ENCODE results near the gene SEPTIN10. TPM values are rescaled to one million over a fixed set of nuclear protein-coding genes. Genes with fewer than 3 reads are reported as not detected.

Gene SEPTIN10
- total and polyA plus RNA-seq, 2 experiments from 2014 or later = 52.3 to 85.1 TPM

- Mint-ChIP-seq H3K36me3 (ENCODE audit: low read depth) (peaks cover 20% of the 10 kb centered on the region; the same call in 2 of the 3 replicates), H3K27me3 (ENCODE audit: insufficient read depth, low read depth, poor library complexity) (peaks cover 3% of the 10 kb centered on the region), H3K27ac (no peak overlapping the region), H3K4me3 (no peak overlapping the region), H3K4me1 (no peaks in the 10 kb centered on the region), H3K9me3 (no peaks in the 10 kb centered on the region; the same call in 2 of the 3 replicates)
- no peak for DNase-seq (ENCODE audit: low spot score)
- H3K9me2 ChIP-seq (ENCODE audit: insufficient read depth) = no peaks in the 10 kb centered on the region
- no peaks in the 10 kb centered on the region for H3K27me3 ChIP-seq (ENCODE audit: insufficient read depth)
- TF ChIP-seq NANOG (IDR thresholded peaks at IDR 0.05; ENCODE audit: borderline replicate concordance) (no peak), CTCF (conservative IDR thresholded peaks at IDR 0.05; ENCODE audit: low read depth in 2 of 2) (peak in 1 of 2 experiments; percentile 20; a peak in 1 of 4 replicates)
- H3K4me1 ChIP-seq (ENCODE audit: insufficient read depth) = no peaks in the 10 kb centered on the region
- ATAC-seq = no peak
- no peak overlapping the region for H3K4me3 ChIP-seq
- 0 out of 2 replicates have a peak, but pooled peaks cover 2% of the 10 kb centered on the region for H3K36me3 ChIP-seq (ENCODE audit: insufficient read depth)
- no peak overlapping the region for H3K4me2 ChIP-seq
- H4K20me1 ChIP-seq (replicated peaks; ENCODE audit: insufficient read depth) = peaks cover 5% of the 10 kb centered on the region; the same call in 1 of the 2 replicates
- H3F3A ChIP-seq (replicated peaks; ENCODE audit: low read depth) = no peaks in the 10 kb centered on the region
- H2AFZ ChIP-seq = no peak overlapping the region
- H3K79me2 ChIP-seq (replicated peaks; ENCODE audit: insufficient read depth) = no peaks in the 10 kb centered on the region
- no peak overlapping the region for H3K27ac ChIP-seq (ENCODE audit: low read depth)
Measured at GRCh38 chr2:109547280-109547679, 66.5 kb downstream of the SEPTIN10 start.

GRCh38 chr2:109545828-109546713, 67.7 kb downstream of the SEPTIN10 start:
- DNase-seq (ENCODE audit: low spot score) = peak; percentile 73
- peak; percentile 89 for ATAC-seq
- Mint-ChIP-seq H3K9me3 (no peaks in the 10 kb centered on the region), H3K27ac (no peak overlapping the region), H3K4me1 (no peaks in the 10 kb centered on the region), H3K4me3 (no peak overlapping the region), H3K36me3 (ENCODE audit: low read depth) (peaks cover 11% of the 10 kb centered on the region; the same call in 1 of the 3 replicates), H3K27me3 (ENCODE audit: insufficient read depth, low read depth, poor library complexity) (peaks cover 3% of the 10 kb centered on the region)
- Histone ChIP-seq H3K4me2 (no peak overlapping the region), H3K27me3 (ENCODE audit: insufficient read depth) (no peaks in the 10 kb centered on the region), H3K27ac (ENCODE audit: low read depth) (no peak overlapping the region), H3K79me2 (replicated peaks; ENCODE audit: insufficient read depth) (no peaks in the 10 kb centered on the region), H3K4me3 (no peak overlapping the region), H2AFZ (no peak overlapping the region), H3F3A (replicated peaks; ENCODE audit: low read depth) (no peaks in the 10 kb centered on the region), H4K20me1 (replicated peaks; ENCODE audit: insufficient read depth) (peaks cover 5% of the 10 kb centered on the region; the same call in 1 of the 2 replicates), H3K36me3 (ENCODE audit: insufficient read depth) (no peaks in the 10 kb centered on the region), H3K4me1 (ENCODE audit: insufficient read depth) (no peaks in the 10 kb centered on the region), H3K9me2 (ENCODE audit: insufficient read depth) (no peaks in the 10 kb centered on the region)
- TF ChIP-seq ZNF114 (CRISPR knock-in tag; IDR thresholded peaks at IDR 0.05) (no peak), EZH2 (IDR thresholded peaks at IDR 0.05; ENCODE audit: low read depth, unreplicated experiment) (no peak), CTCF (conservative IDR thresholded peaks at IDR 0.05; ENCODE audit: low read depth in 2 of 2) (peak; percentile 88 to 94)
